CD14-positive monocyte (primary cell): Measurements from ENCODE around the gene CNOT11. TPM values are rescaled to one million over a fixed set of nuclear protein-coding genes. Genes with fewer than 3 reads are reported as not detected.

ENCODE experiments used
- DNase-seq, 3 donors: peaks; one replicate each; pipeline ENCODE4 v3.0.0-alpha.2; 2011 to 2022
- H2AFZ ChIP-seq: 2 replicates; pipeline ENCODE4 v1.6.0; 2012; ENCODE audit warnings: mild to moderate bottlenecking, low read depth, low read length, inconsistent platforms; ENCODE audit not compliant: insufficient read depth, poor library complexity, severe bottlenecking
- H3K27ac ChIP-seq, 2 donors: 1 replicate in 1 of 2; 2 replicates in 1 of 2; pipeline ENCODE4 v1.5.1; 2012 to 2013; ENCODE audit warnings: low read length in 2 of 2, control low read depth in 1 of 2, inconsistent platforms in 1 of 2, low read depth in 1 of 2, mild to moderate bottlenecking in 1 of 2
- H3K27me3 ChIP-seq, 2 donors: one replicate each; pipeline versions ENCODE4 v1.6.0 to v1.6.1; 2011 to 2013; ENCODE audit warnings: low read length in 2 of 2; ENCODE audit not compliant: control insufficient read depth in 2 of 2, insufficient read depth in 2 of 2
- H3K36me3 ChIP-seq, 2 donors: replicated peaks in 1 of 2; 1 replicate in 1 of 2; 2 replicates in 1 of 2; pipeline versions ENCODE4 v1.5.1 to v1.6.1; 2012 to 2013; ENCODE audit warnings: low read length in 2 of 2, control low read depth in 1 of 2, inconsistent platforms in 1 of 2, mild to moderate bottlenecking in 1 of 2; ENCODE audit not compliant: insufficient read depth in 2 of 2, control insufficient read depth in 1 of 2
- H3K4me1 ChIP-seq, 2 donors: 1 replicate in 1 of 2; 2 replicates in 1 of 2; pipeline versions ENCODE4 v1.5.1 to v1.6.1; 2012 to 2013; ENCODE audit warnings: low read length in 2 of 2, control low read depth in 1 of 2, inconsistent platforms in 1 of 2, mild to moderate bottlenecking in 1 of 2, moderate library complexity in 1 of 2; ENCODE audit not compliant: insufficient read depth in 2 of 2, control insufficient read depth in 1 of 2
- H3K4me2 ChIP-seq: replicated peaks from 2 replicates; pipeline ENCODE3; 2012; ENCODE audit warnings: low read length, moderate library complexity, mild to moderate bottlenecking; ENCODE audit not compliant: poor library complexity, severe bottlenecking; ENCODE audit errors: extremely low read depth
- H3K4me3 ChIP-seq, 3 experiments: fragments of 200-600 bp in 1 of 3; sonication (generic) in 1 of 3; replicated peaks in 1 of 3; 1 replicate in 2 of 3; 2 replicates in 1 of 3; pipeline ENCODE4 v1.5.1; 2011 to 2013; ENCODE audit warnings: low read length in 3 of 3, mild to moderate bottlenecking in 3 of 3, control low read depth in 2 of 3, low read depth in 2 of 3, inconsistent platforms in 1 of 3, moderate library complexity in 1 of 3
- H3K79me2 ChIP-seq: 2 replicates; pipeline ENCODE4 v1.6.0; 2012; ENCODE audit warnings: mild to moderate bottlenecking, control low read depth, inconsistent platforms, low read length, moderate library complexity; ENCODE audit not compliant: insufficient read depth
- H3K9ac ChIP-seq: 2 replicates; pipeline ENCODE4 v1.6.0; 2017; ENCODE audit warnings: low read length, mild to moderate bottlenecking; ENCODE audit not compliant: insufficient read depth, poor library complexity, severe bottlenecking
- H3K9me3 ChIP-seq, 2 donors: replicated peaks in 1 of 2; 1 replicate in 1 of 2; 2 replicates in 1 of 2; pipeline versions ENCODE4 v1.5.1 to v1.6.1; 2012 to 2013; ENCODE audit warnings: low read length in 2 of 2, control low read depth in 1 of 2; ENCODE audit not compliant: control insufficient read depth in 1 of 2, insufficient read depth in 1 of 2
- H4K20me1 ChIP-seq: 2 replicates; pipeline ENCODE4 v1.6.0; 2012; ENCODE audit warnings: mild to moderate bottlenecking, low read length, control low read depth, moderate library complexity; ENCODE audit not compliant: insufficient read depth
- H3K27ac Mint-ChIP-seq, 7 donors: one replicate each; pipeline ENCODE4 v1.8.0; 2020; ENCODE audit warnings: mild to moderate bottlenecking in 7 of 7, mixed read lengths in 7 of 7, moderate library complexity in 6 of 7, inconsistent platforms in 2 of 7
- H3K27me3 Mint-ChIP-seq, 3 donors: one replicate each; pipeline ENCODE4 v1.8.0; 2021 to 2022; ENCODE audit warnings: low read depth in 3 of 3, mild to moderate bottlenecking in 3 of 3, mixed read lengths in 3 of 3, moderate library complexity in 3 of 3, inconsistent platforms in 1 of 3
- H3K36me3 Mint-ChIP-seq, 2 donors: one replicate each; pipeline ENCODE4 v1.8.0; 2020; ENCODE audit warnings: mixed read lengths in 2 of 2, inconsistent platforms in 1 of 2, mild to moderate bottlenecking in 1 of 2
- H3K4me1 Mint-ChIP-seq: one replicate; pipeline ENCODE4 v1.8.0; 2020; ENCODE audit warnings: mild to moderate bottlenecking, mixed read lengths
- H3K4me3 Mint-ChIP-seq, 2 donors: one replicate each; pipeline ENCODE4 v1.8.0; 2020; ENCODE audit warnings: mild to moderate bottlenecking in 2 of 2, mixed read lengths in 2 of 2, moderate library complexity in 1 of 2
- H3K9me3 Mint-ChIP-seq, 7 donors: one replicate each; pipeline ENCODE4 v1.8.0; 2020 to 2022; ENCODE audit warnings: mixed read lengths in 7 of 7, mild to moderate bottlenecking in 6 of 7, moderate library complexity in 6 of 7, inconsistent platforms in 2 of 7
- CTCF ChIP-seq: fragments of 200-600 bp; IDR thresholded peaks from one replicate; pipeline ENCODE4 v1.8.0; 2022; ENCODE audit warnings: antibody characterized with exemption, mild to moderate bottlenecking
- WGBS: methylation state at CpG from one replicate; pipeline ENCODE4 v1.1.5; 2013; ENCODE audit warnings: missing lambda C conversion rate; ENCODE audit not compliant: insufficient coverage; 5-methylcytosine and 5-hydroxymethylcytosine counted together
- intact Hi-C, 2 donors: fragments of 100-400 bp; cut with micrococcal nuclease; formaldehyde crosslinking; loops; one replicate each; pipeline versions ENCODE4 v1.15.0 to v1.15.1; 2023
- polyA plus RNA-seq, 3 donors: library from polyadenylated mRNA; depleted of rRNA in 1 of 3; unstranded in 2 of 3; stranded (reverse) in 1 of 3; fragments of 300-500 nt in 2 of 3; fragments of >200 nt in 1 of 3; fragmentation: Illumina TruSeq in 2 of 3; gene quantifications; 1 replicate in 2 of 3; 2 replicates in 1 of 3; pipeline ENCODE4 v1.2.3, GENCODE V29; 2012 to 2021

The CNOT11 gene
- polyA plus RNA-seq, 3 donors, result 38.2 to 39.0 (median 38.4) TPM

DNA sequence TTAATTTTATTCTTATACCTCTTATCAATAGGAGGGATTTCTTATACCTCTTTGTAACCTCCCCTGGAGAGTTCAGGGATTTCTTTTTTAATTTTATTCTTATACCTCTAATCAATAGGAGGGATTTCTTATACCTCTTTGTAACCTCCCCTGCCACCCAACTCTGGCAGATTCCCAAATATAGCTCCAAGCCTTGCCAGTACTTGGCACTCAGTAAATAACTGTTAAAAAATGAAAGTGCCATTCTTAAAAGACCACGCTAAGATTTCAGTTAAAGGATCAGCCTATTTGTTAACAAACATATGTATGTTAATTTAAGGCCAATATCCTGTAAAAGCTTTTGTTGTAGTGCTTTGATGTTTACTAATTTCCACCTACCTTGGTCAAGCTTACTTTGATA is 51.0 kb downstream of the CNOT11 start:
- Mint-ChIP-seq H3K27ac (peak overlapping the region in 2 of 7 donors; percentile 11 to 42), H3K36me3 (peaks cover 56 to 77% of the 10 kb centered on the region in 2 donors), H3K4me1 (peaks cover 73% of the 10 kb centered on the region), H3K4me3 (peak overlapping the region in 1 of 2 donors; percentile 60), H3K27me3 (peaks cover 0 to 2% (median 0%) of the 10 kb centered on the region in 3 donors), H3K9me3 (no peaks in the 10 kb centered on the region)
- H4K20me1 ChIP-seq, result peaks cover 93% of the 10 kb centered on the region
- peaks cover 61 to 76% of the 10 kb centered on the region in 2 donors for H3K4me1 ChIP-seq
- WGBS, result no CpG with 5 or more reads among the region's 1 CpG
- peaks cover 97% of the 10 kb centered on the region for H3K79me2 ChIP-seq
- H3K27ac ChIP-seq, result peak overlapping the region in 1 of 2 donors; percentile 28
- intact Hi-C loops, result no loop called here
- peak overlapping the region; percentile 54 for H3K4me2 ChIP-seq
- H3K4me3 ChIP-seq, result peak overlapping the region in 1 of 3 experiments; percentile 98
- peaks cover 34 to 73% of the 10 kb centered on the region in 2 donors for H3K36me3 ChIP-seq
- H3K9ac ChIP-seq, result no peak overlapping the region
- DNase-seq, result no peak
- no peak overlapping the region for H2AFZ ChIP-seq
- H3K9me3 ChIP-seq, result no peaks in the 10 kb centered on the region
- TF ChIP-seq CTCF, result no peak
- no peaks in the 10 kb centered on the region for H3K27me3 ChIP-seq

- peaks cover 69 to 77% of the 10 kb centered on the region in 2 donors for H3K4me1 ChIP-seq
- no peak overlapping the region for H2AFZ ChIP-seq
- no peak for DNase-seq
- Mint-ChIP-seq H3K27ac (peak overlapping the region in 2 of 7 donors; percentile 7 to 77), H3K4me3 (peak overlapping the region; percentile 94 to 98), H3K36me3 (peaks cover 45 to 64% of the 10 kb centered on the region in 2 donors), H3K27me3 (peaks cover 0 to 5% (median 0%) of the 10 kb centered on the region in 3 donors), H3K9me3 (no peaks in the 10 kb centered on the region), H3K4me1 (peaks cover 75% of the 10 kb centered on the region)
- no peak for TF ChIP-seq CTCF
- peak overlapping the region; percentile 91 to 98 (median 98) for H3K4me3 ChIP-seq
- peak overlapping the region in 1 of 2 donors; percentile 6 for H3K27ac ChIP-seq
- H3K9me3 ChIP-seq, result no peaks in the 10 kb centered on the region
- H3K9ac ChIP-seq, result no peak overlapping the region
- H4K20me1 ChIP-seq, result peaks cover 79% of the 10 kb centered on the region
- H3K79me2 ChIP-seq, result peaks cover 84% of the 10 kb centered on the region
- 90% methylated on average over 3 of the region's 4 CpGs for WGBS
- H3K27me3 ChIP-seq, result no peaks in the 10 kb centered on the region
- H3K4me2 ChIP-seq, result peak overlapping the region; percentile 95
- intact Hi-C loops, result loop anchor here (5.0 kb wide), 1 partner anchor 53 kb away; the partner anchor contains the start of gene CNOT11 (in 2 of the 2)
- H3K36me3 ChIP-seq, result peaks cover 24 to 60% of the 10 kb centered on the region in 2 donors
These were observed 52.3 kb downstream of the CNOT11 start for GRCh38 chr2:101305035-101305434.
